Testis (tissue), 2 donors: ENCODE measurements around the gene KIF3B.

ENCODE experiments used
- CTCF ChIP-seq, 3 experiments: fragments of 450-650 bp in 2 of 3; fragments of 200-600 bp in 1 of 3; sonication (generic) in 1 of 3; IDR thresholded peaks; one replicate each; pipeline ENCODE4 v1.5.1; 2016 to 2019; ENCODE audit warnings: antibody characterized with exemption in 3 of 3, mild to moderate bottlenecking in 2 of 3, moderate library complexity in 1 of 3
- POLR2A ChIP-seq: fragments of 450-650 bp; IDR thresholded peaks from one replicate; pipeline ENCODE4 v1.6.1; 2017; ENCODE audit warnings: antibody characterized with exemption, mild to moderate bottlenecking, moderate library complexity

- no peak for TF ChIP-seq POLR2A
- no peak for TF ChIP-seq CTCF (IDR thresholded peaks at IDR 0.05)
Measured at GRCh38 chr20:32321390-32321789, 43.9 kb downstream of the KIF3B start.
